ENCODE measurements around the gene TAAR1.

DNA sequence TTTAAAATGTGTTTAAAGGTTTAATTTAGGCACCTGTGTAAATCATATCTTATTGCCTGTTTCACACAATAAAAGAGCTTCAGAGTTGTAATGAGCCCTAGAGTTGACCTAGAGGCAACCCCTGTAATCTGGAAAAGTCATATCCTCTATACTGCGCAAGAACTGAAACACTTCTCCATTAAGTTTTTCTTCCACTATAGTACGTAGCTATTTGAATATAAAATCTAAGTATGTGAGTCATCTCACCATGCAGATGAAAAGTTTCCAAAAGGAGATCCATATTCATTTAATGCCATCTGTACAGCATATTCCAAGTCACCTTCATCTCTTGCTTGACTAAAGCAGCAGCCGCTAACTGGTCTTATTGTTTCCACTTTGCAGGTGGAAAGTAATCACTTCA lies 26.0 kb upstream of the TAAR1 start:
- TF ChIP-seq, protein P1, sequence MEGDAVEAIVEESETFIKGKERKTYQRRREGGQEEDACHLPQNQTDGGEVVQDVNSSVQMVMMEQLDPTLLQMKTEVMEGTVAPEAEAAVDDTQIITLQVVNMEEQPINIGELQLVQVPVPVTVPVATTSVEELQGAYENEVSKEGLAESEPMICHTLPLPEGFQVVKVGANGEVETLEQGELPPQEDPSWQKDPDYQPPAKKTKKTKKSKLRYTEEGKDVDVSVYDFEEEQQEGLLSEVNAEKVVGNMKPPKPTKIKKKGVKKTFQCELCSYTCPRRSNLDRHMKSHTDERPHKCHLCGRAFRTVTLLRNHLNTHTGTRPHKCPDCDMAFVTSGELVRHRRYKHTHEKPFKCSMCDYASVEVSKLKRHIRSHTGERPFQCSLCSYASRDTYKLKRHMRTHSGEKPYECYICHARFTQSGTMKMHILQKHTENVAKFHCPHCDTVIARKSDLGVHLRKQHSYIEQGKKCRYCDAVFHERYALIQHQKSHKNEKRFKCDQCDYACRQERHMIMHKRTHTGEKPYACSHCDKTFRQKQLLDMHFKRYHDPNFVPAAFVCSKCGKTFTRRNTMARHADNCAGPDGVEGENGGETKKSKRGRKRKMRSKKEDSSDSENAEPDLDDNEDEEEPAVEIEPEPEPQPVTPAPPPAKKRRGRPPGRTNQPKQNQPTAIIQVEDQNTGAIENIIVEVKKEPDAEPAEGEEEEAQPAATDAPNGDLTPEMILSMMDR (IDR thresholded peaks at IDR 0.05) = no peak
- no peak for TF ChIP-seq POLR2A (IDR thresholded peaks at IDR 0.05)

Data from uterus (tissue), 2 donors.